ENCODE measurements around the gene RPS19. TPM values are rescaled to one million over a fixed set of nuclear protein-coding genes. Genes with fewer than 3 reads are reported as not detected.

The RPS19 gene
- total and polyA plus RNA-seq, 4 donors = 275 to 655 (median 476) TPM

- H3K27ac ChIP-seq (ENCODE audit: low read depth in 1 of 2, low read length in 2 of 2) = no peak overlapping the region
- WGBS = 73% methylated on average over 13 of the region's 13 CpGs
- no peaks in the 10 kb centered on the region for H3K4me1 ChIP-seq (ENCODE audit: control insufficient read depth in 4 of 4, insufficient read depth in 4 of 4, low read length in 3 of 4)
- no peak overlapping the region for H3K4me3 ChIP-seq (ENCODE audit: low read depth in 1 of 3, low read length in 3 of 3)
- H3K9ac ChIP-seq (ENCODE audit: low read depth in 1 of 2, low read length in 2 of 2) = no peak overlapping the region
- no peaks in the 10 kb centered on the region for H3K9me3 ChIP-seq (ENCODE audit: control insufficient read depth in 4 of 4, low read length in 3 of 4)
- DNase-seq (ENCODE audit: low spot score) = no peak
- H3K27me3 ChIP-seq (ENCODE audit: control insufficient read depth in 4 of 4, insufficient read depth in 4 of 4, low read length in 3 of 4) = peaks cover 0 to 4% (median 0%) of the 10 kb centered on the region in 4 donors
- peaks cover 2 to 19% (median 7%) of the 10 kb centered on the region in 4 donors for H3K36me3 ChIP-seq (ENCODE audit: control insufficient read depth in 4 of 4, insufficient read depth in 3 of 4, low read depth in 1 of 4, low read length in 3 of 4)
- TF ChIP-seq YY1 (IDR thresholded peaks at IDR 0.05) (no peak), EGR1 (IDR thresholded peaks at IDR 0.05; ENCODE audit: low read depth in 2 of 2) (no peak), ATF3 (IDR thresholded peaks at IDR 0.05) (no peak), RXRA (IDR thresholded peaks at IDR 0.05) (no peak), GABPA (IDR thresholded peaks at IDR 0.05 in 1 of 2, conservative IDR thresholded peaks at IDR 0.05 in 1 of 2) (no peak), HNF4A (conservative IDR thresholded peaks at IDR 0.05) (no peak), CTCF (IDR thresholded peaks at IDR 0.05; ENCODE audit: low read depth, low read length, missing input control) (no peak), TAF1 (conservative IDR thresholded peaks at IDR 0.05) (no peak), NR2F2 (IDR thresholded peaks at IDR 0.05) (no peak)
Measured at GRCh38 chr19:41909706-41910105, 49.7 kb downstream of the RPS19 start.

GRCh38 chr19:41910240-41910991 lies 50.4 kb downstream of the RPS19 start:
- Histone ChIP-seq H3K4me1 (ENCODE audit: control insufficient read depth in 4 of 4, insufficient read depth in 4 of 4, low read length in 3 of 4) (peaks cover 0 to 3% (median 1%) of the 10 kb centered on the region in 4 donors), H3K9me3 (ENCODE audit: control insufficient read depth in 4 of 4, low read length in 3 of 4) (no peaks in the 10 kb centered on the region), H3K4me3 (ENCODE audit: low read depth in 1 of 3, low read length in 3 of 3) (no peak overlapping the region), H3K27ac (ENCODE audit: low read depth in 1 of 2, low read length in 2 of 2) (no peak overlapping the region), H3K27me3 (ENCODE audit: control insufficient read depth in 4 of 4, insufficient read depth in 4 of 4, low read length in 3 of 4) (peaks cover under 1 to 7% (median 3%) of the 10 kb centered on the region in 4 donors), H3K36me3 (ENCODE audit: control insufficient read depth in 4 of 4, insufficient read depth in 3 of 4, low read depth in 1 of 4, low read length in 3 of 4) (peaks cover 0 to 12% (median 3%) of the 10 kb centered on the region in 4 donors), H3K9ac (ENCODE audit: low read depth in 1 of 2, low read length in 2 of 2) (no peak overlapping the region)
- no peak for DNase-seq (ENCODE audit: low spot score)
- no peak for TF ChIP-seq TAF1 (conservative IDR thresholded peaks at IDR 0.05)
- 65% methylated on average over 12 of the region's 12 CpGs for WGBS

- Histone ChIP-seq H3K4me1 (ENCODE audit: control insufficient read depth in 4 of 4, insufficient read depth in 4 of 4, low read length in 3 of 4) (peaks cover 0 to 3% (median 1%) of the 10 kb centered on the region in 4 donors), H3K9me3 (ENCODE audit: control insufficient read depth in 4 of 4, low read length in 3 of 4) (no peaks in the 10 kb centered on the region), H3K9ac (ENCODE audit: low read depth in 1 of 2, low read length in 2 of 2) (no peak overlapping the region), H3K27ac (ENCODE audit: low read depth in 1 of 2, low read length in 2 of 2) (no peak overlapping the region), H3K36me3 (ENCODE audit: control insufficient read depth in 4 of 4, insufficient read depth in 3 of 4, low read depth in 1 of 4, low read length in 3 of 4) (peaks cover 0 to 5% (median 2%) of the 10 kb centered on the region in 4 donors), H3K4me3 (ENCODE audit: low read depth in 1 of 3, low read length in 3 of 3) (no peak overlapping the region), H3K27me3 (ENCODE audit: control insufficient read depth in 4 of 4, insufficient read depth in 4 of 4, low read length in 3 of 4) (peaks cover 4 to 7% (median 5%) of the 10 kb centered on the region in 4 donors)
- WGBS = 62% methylated on average over 13 of the region's 13 CpGs
- no peak for TF ChIP-seq JUND (IDR thresholded peaks at IDR 0.05)
- TF ChIP-seq NR2F2 (IDR thresholded peaks at IDR 0.05) = no peak
- no peak for TF ChIP-seq FOXA2 (IDR thresholded peaks at IDR 0.05)
- TF ChIP-seq RAD21 (IDR thresholded peaks at IDR 0.05) = no peak
- no peak for TF ChIP-seq HNF4A (conservative IDR thresholded peaks at IDR 0.05)
- TF ChIP-seq CTCF (IDR thresholded peaks at IDR 0.05; ENCODE audit: low read depth, low read length, missing input control) = no peak
- TF ChIP-seq TAF1 (conservative IDR thresholded peaks at IDR 0.05) = no peak
- TF ChIP-seq REST (IDR thresholded peaks at IDR 0.05) = no peak
- no peak for TF ChIP-seq FOXA1 (IDR thresholded peaks at IDR 0.05)
- TF ChIP-seq ATF3 (IDR thresholded peaks at IDR 0.05) = no peak
- no peak for DNase-seq (ENCODE audit: low spot score)
Measured at GRCh38 chr19:41910992-41911888, 51.2 kb downstream of the RPS19 start.
